Small intestine (tissue), 7 donors: ENCODE data around the gene PITPNM3. TPM values are rescaled to one million over a fixed set of nuclear protein-coding genes. Genes with fewer than 3 reads are reported as not detected.

ENCODE experiments used
- DNase-seq, 2 donors: peaks; one replicate each; pipeline versions ENCODE4 v3.0.0 to v3.0.0-alpha.2; 2013
- FAIRE-seq: peaks from 2 replicates; lab custom pipeline; 2012; peaks lifted over from hg19 to GRCh38; lab: Jason Lieb, UNC
- H3K27ac ChIP-seq, 3 donors: one replicate each; pipeline ENCODE4 v1.5.1; 2013; ENCODE audit warnings: low read length in 2 of 3, mild to moderate bottlenecking in 2 of 3, control low read depth in 1 of 3, inconsistent platforms in 1 of 3, low read depth in 1 of 3, moderate library complexity in 1 of 3
- H3K27me3 ChIP-seq, 3 donors: one replicate each; pipeline ENCODE4 v1.6.1; 2013; ENCODE audit warnings: low read length in 3 of 3, inconsistent platforms in 1 of 3; ENCODE audit not compliant: control insufficient read depth in 3 of 3, insufficient read depth in 3 of 3
- H3K36me3 ChIP-seq, 3 donors: one replicate each; pipeline ENCODE4 v1.6.1; 2013; ENCODE audit warnings: low read length in 3 of 3, inconsistent platforms in 1 of 3, low read depth in 1 of 3, mild to moderate bottlenecking in 1 of 3, moderate library complexity in 1 of 3; ENCODE audit not compliant: control insufficient read depth in 3 of 3, insufficient read depth in 2 of 3
- H3K4me1 ChIP-seq, 3 donors: one replicate each; pipeline ENCODE4 v1.6.1; 2013; ENCODE audit warnings: low read length in 2 of 3, inconsistent platforms in 1 of 3, low read depth in 1 of 3, mild to moderate bottlenecking in 1 of 3, moderate library complexity in 1 of 3; ENCODE audit not compliant: control insufficient read depth in 3 of 3, insufficient read depth in 2 of 3
- H3K4me3 ChIP-seq, 3 donors: one replicate each; pipeline ENCODE4 v1.5.1; 2013; ENCODE audit warnings: low read length in 3 of 3, control low read depth in 1 of 3, inconsistent platforms in 1 of 3, low read depth in 1 of 3, mild to moderate bottlenecking in 1 of 3, moderate library complexity in 1 of 3
- H3K9me3 ChIP-seq, 2 donors: one replicate each; pipeline ENCODE4 v1.6.1; 2013; ENCODE audit warnings: low read depth in 1 of 2, low read length in 1 of 2; ENCODE audit not compliant: control insufficient read depth in 2 of 2, insufficient read depth in 1 of 2
- WGBS, 3 donors: extraction: QIAGEN DNeasy Blood & Tissue Kit; methylation state at CpG; one replicate each; pipeline ENCODE4 v1.1.7; 2013; 5-methylcytosine and 5-hydroxymethylcytosine counted together
- polyA plus RNA-seq, 4 donors: library from polyadenylated mRNA; stranded (reverse) in 3 of 4; unstranded in 1 of 4; fragments of 200-250 nt in 3 of 4; fragments of 120-200 nt in 1 of 4; gene quantifications; one replicate each; pipeline versions ENCODE4 v1.2.1 to v1.2.3, GENCODE V29; 2013
- donor health status: healthy with polysubstance abuse.
- donor health status: control.
- donor health status: control.
- donor health status: Bipolar disorder and iron deficiency.
- donor health status: healthy.

The PITPNM3 gene
- polyA plus RNA-seq, 4 donors, result 0.22 to 1.7 (median 0.70) TPM

GRCh38 chr17:6456321-6456720, 100.0 kb downstream of the PITPNM3 start:
- 60 to 83% (median 61%) methylated on average over 9 of the region's 9 CpGs for WGBS, 3 donors
- no peak overlapping the region for H3K27ac ChIP-seq

GRCh38 chr17:6455321-6455705, 101.0 kb downstream of the PITPNM3 start:
- H3K4me1 ChIP-seq, result peaks cover 0 to 9% (median 2%) of the 10 kb centered on the region in 3 donors
- peak; percentile 61 to 73 for DNase-seq
- H3K4me3 ChIP-seq, result no peak overlapping the region
- H3K27me3 ChIP-seq, result no peaks in the 10 kb centered on the region
- H3K27ac ChIP-seq, result no peak overlapping the region
- no peaks in the 10 kb centered on the region for H3K9me3 ChIP-seq
- no peak for FAIRE-seq
- no peaks in the 10 kb centered on the region for H3K36me3 ChIP-seq
- 0 to 3% (median 1%) methylated on average over 21 to 34 of the region's 35 CpGs for WGBS, 3 donors

More at GRCh38 chr17:6456321-6456720, 100.0 kb downstream of the PITPNM3 start:
- DNase-seq (peak in 1 of 2 donors; percentile 26), FAIRE-seq (no peak)
- Histone ChIP-seq H3K27me3 (no peaks in the 10 kb centered on the region), H3K4me3 (no peak overlapping the region), H3K36me3 (no peaks in the 10 kb centered on the region), H3K9me3 (no peaks in the 10 kb centered on the region), H3K4me1 (peaks cover 0 to 9% (median 2%) of the 10 kb centered on the region in 3 donors)

GRCh38 chr17:6454495-6455320, 101.6 kb downstream of the PITPNM3 start:
- H3K9me3 ChIP-seq, result no peaks in the 10 kb centered on the region
- 54 to 75% (median 68%) methylated on average over 30 to 35 of the region's 35 CpGs for WGBS, 3 donors
- H3K4me1 ChIP-seq, result peaks cover 0 to 9% (median 2%) of the 10 kb centered on the region in 3 donors
- no peaks in the 10 kb centered on the region for H3K36me3 ChIP-seq
- no peak overlapping the region for H3K27ac ChIP-seq
- no peaks in the 10 kb centered on the region for H3K27me3 ChIP-seq
- no peak for FAIRE-seq
- no peak overlapping the region for H3K4me3 ChIP-seq
- no peak for DNase-seq

GRCh38 chr17:6453279-6454024, 102.9 kb downstream of the PITPNM3 start:
- Histone ChIP-seq H3K36me3 (peaks cover 0 to 9% (median 0%) of the 10 kb centered on the region in 3 donors), H3K4me3 (no peak overlapping the region), H3K4me1 (peaks cover 0 to 9% (median 2%) of the 10 kb centered on the region in 3 donors), H3K27me3 (no peaks in the 10 kb centered on the region), H3K9me3 (no peaks in the 10 kb centered on the region), H3K27ac (no peak overlapping the region)
- no peak for FAIRE-seq
- no peak for DNase-seq
- 41 to 64% (median 64%) methylated on average over 14 of the region's 14 CpGs for WGBS, 3 donors

GRCh38 chr17:6452471-6453266, 103.7 kb downstream of the PITPNM3 start:
- no peaks in the 10 kb centered on the region for H3K27me3 ChIP-seq
- FAIRE-seq, result no peak
- DNase-seq, result no peak
- H3K27ac ChIP-seq, result no peak overlapping the region
- H3K4me3 ChIP-seq, result no peak overlapping the region
- H3K4me1 ChIP-seq, result peaks cover 0 to 2% (median 1%) of the 10 kb centered on the region in 3 donors
- WGBS, 3 donors, result 81 to 88% (median 81%) methylated on average over 10 of the region's 10 CpGs
- no peaks in the 10 kb centered on the region for H3K9me3 ChIP-seq
- peaks cover 0 to 11% (median 0%) of the 10 kb centered on the region in 3 donors for H3K36me3 ChIP-seq

- Histone ChIP-seq H3K4me1 (peaks cover 0 to 2% (median 0%) of the 10 kb centered on the region in 3 donors), H3K9me3 (no peaks in the 10 kb centered on the region), H3K27ac (no peak overlapping the region), H3K4me3 (no peak overlapping the region), H3K27me3 (no peaks in the 10 kb centered on the region), H3K36me3 (peaks cover 0 to 15% (median 0%) of the 10 kb centered on the region in 3 donors)
- 41 to 50% (median 47%) methylated on average over 12 of the region's 12 CpGs for WGBS, 3 donors
- no peak for FAIRE-seq
- DNase-seq, result no peak
Observed at GRCh38 chr17:6450926-6451832, 105.2 kb downstream of the PITPNM3 start.

- H3K27ac ChIP-seq, result no peak overlapping the region
- H3K9me3 ChIP-seq, result no peaks in the 10 kb centered on the region
- 95 to 97% (median 96%) methylated on average over 6 of the region's 6 CpGs for WGBS, 3 donors
- DNase-seq (no peak), FAIRE-seq (no peak)
- H3K4me3 ChIP-seq, result no peak overlapping the region
- H3K27me3 ChIP-seq, result no peaks in the 10 kb centered on the region
- no peaks in the 10 kb centered on the region for H3K4me1 ChIP-seq
- peaks cover 0 to 15% (median 0%) of the 10 kb centered on the region in 3 donors for H3K36me3 ChIP-seq
Observed at GRCh38 chr17:6449307-6449706, 107.0 kb downstream of the PITPNM3 start.
